Stimulated activated CD4-positive, alpha-beta T cell treated with anti-CD3 and anti-CD28 coated beads, TNF-alpha, amount 100 ng/mL, for 4 hours (primary cell): ENCODE results near the gene GPS2.
A peak's percentile ranks its signal among the peaks of the same experiment; 100 is the strongest.

Experiments
- DNase-seq, 3 experiments: peaks; one replicate each; pipeline ENCODE4 v3.0.0-alpha.2; 2020; ENCODE audit warnings: low read depth in 3 of 3

The GPS2 gene

DNA sequence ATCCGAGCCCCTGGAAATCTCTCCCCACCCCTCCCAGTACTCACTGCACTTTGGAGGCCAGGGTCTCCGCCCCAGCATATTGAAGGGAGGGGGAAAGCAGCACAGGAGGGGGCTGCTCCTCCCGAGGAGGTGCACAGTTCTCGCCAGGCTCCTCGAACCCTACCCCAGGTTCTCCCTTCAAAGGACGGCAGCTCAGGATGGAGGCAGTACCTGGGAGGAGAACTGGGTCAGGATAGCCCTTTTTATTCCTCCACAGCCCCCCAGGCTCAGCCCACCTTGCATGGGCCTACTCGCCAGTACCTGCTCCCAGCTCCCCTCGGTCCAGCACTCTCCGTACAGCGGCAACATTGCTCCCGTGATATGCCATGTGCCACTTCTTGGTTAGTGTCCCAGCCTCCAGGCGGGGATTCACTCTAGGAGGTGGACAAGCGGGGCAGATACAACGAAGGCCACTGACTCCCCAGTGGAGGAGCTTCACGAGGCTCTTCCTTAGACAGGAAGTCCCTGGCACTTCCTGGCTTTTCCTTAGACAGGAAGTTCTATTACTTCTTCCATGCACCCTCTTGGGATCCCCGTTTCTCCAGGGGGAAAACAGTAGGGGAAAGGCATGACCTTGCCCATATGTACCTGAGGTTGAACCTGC lies 2.1 kb upstream of the GPS2 start:
- no peak for DNase-seq

DNA sequence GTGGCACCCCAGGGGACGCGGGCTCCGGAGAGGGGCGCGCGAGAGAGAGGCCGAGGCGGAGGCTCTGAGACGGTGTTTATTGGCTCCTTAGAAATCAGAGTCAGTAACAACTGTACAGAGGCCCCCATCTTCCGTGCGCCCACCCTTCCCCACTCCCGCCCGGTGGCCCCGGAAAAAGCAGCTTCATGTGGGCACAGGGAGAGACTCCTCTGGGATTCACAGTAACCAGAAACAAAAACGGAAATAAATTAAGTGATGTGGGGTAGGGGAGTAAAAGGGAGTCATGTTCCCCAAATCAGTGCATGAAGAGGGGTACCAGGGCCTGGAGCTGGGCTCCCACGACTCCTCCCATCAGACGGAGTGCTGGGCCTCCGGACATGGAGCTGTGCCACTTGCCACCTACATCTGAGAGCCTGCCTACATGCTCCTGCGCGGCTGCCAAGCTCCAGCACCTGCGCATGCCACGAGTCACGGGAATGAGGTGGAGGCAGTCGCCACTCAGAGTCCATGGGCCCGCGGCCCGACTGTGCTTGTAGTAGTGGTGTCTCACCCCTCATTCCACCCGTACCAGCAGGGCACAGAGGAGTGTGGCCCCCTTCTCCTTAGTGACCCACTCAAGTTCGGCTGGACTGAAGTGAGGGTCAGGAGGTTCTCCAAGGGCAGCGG lies 543 bp upstream of the GPS2 start:
- no peak for DNase-seq

DNA sequence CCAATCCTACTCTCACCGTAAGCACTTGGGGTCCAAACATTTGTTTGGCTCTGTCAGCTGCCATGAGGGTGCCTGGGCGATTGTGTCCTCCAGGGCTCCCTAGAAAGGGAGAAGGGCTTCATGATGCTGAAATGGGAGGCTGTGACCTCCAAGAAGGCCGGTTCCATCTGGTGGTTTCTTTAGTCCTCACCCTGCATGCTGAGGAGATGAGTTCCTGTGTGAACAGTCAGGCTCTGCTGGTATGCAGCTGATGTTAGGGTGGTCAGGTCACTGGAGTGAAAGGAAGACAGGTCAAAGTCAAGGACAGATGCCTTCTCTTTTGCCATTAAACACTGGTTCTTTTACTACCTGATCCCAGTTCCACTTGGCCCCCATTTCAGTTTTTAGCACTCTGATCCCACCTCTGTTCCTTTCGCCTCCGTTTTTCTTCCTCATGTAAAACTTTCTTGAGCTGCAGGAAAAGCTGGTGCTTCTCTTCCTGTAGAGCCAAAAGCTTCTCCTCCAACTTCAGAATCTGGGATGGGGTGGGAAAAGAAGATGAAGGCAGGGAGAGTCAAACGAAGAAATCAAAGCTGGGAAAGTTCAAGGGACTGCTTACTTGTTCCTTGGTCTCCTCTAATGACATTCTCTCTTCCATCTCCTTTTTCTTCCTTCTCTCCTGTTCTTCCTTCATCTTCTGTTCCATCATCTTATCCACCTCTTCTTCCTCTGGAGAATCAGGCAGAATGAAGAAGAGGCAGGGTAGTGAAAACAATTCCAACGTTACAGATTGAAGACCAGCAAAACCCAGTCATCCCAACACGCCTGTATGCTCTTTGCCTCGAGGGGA lies 1.1 kb downstream of the GPS2 start:
- no peak for DNase-seq

DNA sequence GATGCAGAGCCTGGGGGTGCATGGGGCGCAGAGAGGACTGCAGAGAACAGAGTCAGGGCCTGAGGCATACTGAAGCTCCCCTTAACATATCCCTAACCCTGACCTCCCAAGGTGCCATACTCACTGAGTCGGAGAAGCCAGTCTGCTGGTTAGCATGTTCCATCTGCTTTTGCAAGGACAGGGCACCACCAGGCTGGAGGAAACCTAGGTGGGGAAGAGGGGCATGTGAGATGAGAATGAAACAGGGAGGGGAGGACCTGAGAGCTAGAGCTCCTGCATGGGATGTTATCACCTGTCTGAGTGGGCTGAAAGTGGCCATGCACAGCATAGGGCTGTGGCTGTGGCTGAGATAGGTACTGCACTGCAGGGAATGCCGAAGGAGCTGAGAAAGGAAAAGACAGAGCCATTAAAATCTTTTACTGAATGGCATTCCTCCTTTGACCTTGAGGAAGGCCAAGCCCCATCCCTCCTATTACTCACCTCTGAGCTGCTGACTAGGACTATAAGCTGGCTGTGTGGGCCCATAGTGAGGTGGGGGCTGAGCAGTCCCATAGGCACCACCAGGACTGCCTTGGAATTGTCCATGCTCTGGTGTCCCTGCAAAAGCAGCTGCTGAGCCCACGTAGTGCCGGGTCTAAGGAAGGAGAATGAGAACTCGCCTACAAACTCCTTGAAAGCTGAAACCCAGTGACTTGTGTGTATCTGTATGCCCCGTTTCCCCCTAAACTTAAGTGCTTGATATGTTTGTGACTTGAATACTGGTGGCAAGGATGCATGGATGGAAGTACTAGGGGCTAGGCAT lies 1.9 kb downstream of the GPS2 start:
- DNase-seq: no peak

DNA sequence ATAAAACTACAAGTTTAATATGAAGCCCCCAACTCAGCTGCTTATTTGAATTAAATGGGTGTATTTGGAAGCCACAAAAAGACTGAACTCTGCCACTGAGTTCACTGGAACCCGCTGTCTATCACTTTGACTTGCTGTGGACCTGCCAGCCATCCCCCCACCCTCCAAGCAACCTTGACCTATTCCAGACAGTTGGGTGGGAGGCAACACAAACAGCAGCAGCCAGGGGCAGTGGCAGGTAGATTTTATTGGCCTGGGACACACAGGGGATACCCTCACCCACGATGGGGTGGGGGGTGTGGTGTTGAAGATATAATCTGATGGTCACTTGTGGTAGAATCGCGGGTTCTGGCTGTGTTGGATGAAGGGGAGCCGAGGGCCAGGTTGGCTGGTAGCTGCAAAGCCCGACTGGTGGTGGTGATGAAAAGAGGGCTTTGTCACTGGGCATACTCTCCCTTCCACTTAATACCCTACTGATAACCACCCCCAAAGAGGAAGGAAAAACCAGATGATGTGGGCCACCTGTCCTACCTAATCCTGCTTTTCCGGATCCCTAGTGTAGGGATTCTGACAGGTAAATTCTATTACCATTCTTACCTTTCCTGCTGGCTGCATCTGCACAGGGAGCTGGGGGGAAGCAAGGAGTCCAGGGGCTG lies 2.6 kb downstream of the GPS2 start:
- no peak for DNase-seq

DNA sequence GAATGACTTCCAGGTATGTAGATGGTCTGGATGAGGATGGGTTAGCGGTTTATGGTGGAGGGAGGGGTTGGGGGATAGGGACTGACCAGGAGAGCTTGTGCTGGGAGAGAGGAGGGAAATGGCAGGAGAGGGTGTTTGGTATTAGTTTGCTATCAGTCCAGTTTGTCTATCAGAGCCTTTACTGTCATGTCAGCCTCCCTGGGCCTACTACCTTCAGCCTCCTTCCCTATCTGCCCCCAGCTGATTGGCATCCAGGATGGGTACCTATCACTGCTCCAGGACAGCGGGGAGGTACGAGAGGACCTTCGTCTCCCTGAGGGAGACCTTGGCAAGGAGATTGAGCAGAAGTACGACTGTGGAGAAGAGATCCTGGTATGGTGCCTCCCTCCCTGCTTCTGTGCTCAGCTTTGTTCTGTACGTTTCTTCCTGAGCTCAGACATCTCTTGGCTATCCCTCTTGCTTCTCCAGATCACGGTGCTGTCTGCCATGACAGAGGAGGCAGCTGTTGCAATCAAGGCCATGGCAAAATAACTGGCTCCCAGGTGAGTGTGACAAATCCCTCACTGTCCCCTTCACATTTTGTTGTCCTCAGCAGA lies 4.0 kb downstream of the GPS2 start:
- DNase-seq: no peak

DNA sequence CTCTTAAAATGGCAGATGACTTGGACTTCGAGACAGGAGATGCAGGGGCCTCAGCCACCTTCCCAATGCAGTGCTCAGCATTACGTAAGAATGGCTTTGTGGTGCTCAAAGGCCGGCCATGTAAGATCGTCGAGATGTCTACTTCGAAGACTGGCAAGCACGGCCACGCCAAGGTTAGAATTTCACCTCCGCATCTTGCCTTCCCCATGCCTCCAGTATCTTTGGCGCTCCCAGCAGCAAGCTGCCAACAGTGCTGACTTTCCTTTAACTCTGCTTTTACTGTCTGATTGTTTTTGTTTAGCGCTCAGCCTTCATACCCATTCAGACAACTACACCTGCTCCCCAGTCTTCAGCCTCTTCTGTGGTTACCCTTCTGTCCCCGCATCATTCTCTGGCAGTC lies 5.5 kb downstream of the GPS2 start:
- no peak for DNase-seq

DNA sequence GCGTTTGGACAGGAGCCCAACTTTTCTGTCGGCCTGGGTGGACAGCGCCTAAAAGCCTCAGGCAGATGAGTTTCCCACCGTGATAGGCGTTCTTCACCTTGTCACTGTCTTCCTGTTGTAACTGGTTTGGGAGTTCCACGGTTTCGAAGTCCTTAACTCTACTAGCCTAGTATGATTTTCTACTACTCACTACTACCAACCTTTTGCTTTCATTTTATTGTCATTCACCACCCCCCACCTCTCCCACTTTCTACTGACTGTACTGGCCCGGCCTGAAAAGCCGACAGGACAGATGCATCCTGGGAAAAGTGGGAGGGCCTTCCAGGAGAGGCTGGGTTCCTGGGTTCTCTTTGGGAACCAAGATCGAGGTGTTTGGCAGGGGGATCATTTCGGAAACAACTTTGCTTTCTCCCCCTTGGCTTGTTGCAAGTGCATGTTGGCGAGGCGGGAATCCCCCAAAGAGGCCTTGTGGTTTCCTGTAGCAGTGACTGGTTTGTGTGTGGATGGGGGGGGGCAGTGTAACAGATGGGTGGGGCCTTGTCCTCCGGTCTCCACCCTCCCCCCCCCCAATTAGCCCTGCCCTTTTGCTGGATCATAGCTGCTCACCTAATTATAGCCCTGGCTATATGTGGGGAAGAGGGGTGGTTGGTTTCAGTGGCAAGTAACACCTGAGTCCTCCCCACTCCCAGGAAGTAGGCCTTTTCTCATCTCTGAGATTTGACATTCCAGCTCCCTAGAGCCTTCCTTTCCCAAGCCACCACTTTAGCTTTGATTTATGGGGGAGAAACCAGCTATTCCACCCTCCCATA lies 6.3 kb downstream of the GPS2 start:
- peak; percentile 68 to 83 (median 77) for DNase-seq

DNA sequence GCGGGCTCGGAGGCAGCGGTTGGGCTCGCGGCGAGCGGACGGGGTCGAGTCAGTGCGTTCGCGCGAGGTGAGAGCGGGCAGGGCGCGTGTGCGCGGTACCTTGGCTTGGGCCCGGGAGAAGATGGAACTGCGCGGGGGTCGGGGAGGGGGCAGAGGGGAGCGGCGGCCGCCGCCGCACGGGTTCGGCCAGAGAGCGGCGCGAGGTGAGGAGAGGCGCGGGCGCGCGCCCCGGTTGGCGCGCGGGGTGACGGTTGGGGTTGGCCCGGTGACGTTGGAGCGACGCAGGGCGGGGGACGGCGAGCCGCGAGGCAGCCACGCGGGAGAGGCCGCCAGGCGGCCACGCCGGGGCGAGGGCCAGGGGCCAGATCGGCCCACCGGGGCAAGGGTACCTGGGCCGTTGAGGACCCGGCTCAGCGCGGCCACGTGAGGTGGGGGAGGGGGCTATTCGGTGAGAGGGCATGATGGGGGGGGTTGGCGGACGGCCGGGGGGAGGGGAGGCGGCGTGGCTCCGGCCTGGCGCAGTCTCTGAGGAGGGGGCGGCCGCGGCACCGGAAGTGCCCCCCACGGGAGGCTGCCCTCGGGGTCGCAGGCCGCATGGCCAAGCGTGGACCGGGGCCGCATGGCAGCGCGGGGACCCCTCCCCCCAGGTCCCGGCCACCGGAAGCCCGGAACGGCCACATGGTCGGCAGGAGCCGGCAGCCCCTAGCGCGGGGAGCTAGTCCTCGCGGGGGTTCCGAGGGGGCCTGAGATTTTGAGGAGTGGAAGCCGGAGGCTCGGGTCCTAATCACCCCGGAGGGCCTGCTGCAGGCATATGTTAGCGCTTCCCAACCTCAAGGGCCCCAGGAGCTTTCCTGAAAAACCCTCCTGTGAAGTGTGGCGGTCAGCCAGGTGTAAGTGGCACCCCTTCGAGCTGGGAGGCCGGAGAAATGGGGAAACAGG lies 7.2 kb downstream of the GPS2 start:
- peak in 1 of 3 experiments; percentile 36 for DNase-seq

DNA sequence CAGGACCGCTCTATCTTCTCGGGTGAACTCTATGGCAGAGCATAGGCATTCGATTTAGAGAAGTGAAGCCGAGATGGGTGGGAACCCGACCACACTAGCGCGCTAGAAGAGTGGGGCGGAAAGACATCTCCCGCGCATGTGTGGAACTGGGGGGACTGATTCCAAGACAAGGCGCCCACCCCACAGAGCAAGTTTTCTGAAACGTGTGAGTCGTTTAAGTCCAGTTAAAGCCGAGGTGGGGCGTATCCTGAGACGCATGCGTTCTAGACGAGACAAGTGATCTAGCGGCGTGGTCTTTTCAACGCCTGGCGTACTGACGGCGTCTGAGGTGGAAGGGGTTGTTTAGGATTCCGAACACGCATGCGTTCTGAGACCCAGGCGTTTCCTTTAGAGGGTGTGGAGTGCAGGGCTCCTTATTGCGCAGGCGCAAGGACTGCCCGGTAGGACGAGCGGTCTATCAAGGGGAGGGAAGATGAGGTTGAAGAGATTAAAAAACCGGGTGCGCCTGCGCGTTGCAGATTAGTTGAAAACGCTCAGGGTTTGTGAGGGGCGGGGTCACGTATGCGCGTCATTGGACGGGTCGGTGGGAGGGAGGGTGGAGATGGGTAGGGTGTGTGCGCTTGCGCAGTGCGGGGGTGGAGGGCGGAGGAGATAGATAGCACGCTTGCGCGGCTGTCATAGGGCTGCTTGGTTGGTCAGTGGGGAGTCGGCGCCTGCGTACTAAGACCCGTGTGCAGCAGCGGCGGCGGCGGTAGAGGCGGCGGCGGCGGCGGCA lies 8.1 kb downstream of the GPS2 start, which contains the start of gene EIF5A:
Gene EIF5A, plus strand, starts transcription at position 718 of the 775 bp plus-strand sequence. CDS start 2,008 bp downstream, outside the sequence.
- peak; percentile 100 for DNase-seq

DNA sequence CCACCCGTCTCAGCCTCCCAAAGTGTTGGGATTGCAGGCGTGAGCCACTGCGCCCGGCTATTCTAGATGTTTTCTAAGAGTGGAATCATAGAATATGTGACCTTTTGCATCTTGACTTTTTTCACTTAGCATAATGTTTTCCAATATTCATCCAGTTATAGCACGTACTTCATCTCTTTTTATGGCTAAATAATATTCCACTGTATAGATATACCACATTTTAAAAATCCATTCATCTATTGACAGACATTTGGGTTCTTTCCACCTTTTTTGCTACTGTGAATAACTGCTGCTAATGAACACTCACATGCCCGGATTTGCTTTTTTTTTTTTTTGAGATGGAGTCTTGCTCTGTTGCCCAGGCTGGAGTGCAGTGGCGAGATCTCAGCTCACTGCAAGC lies 11.0 kb downstream of the GPS2 start:
- DNase-seq: no peak

DNA sequence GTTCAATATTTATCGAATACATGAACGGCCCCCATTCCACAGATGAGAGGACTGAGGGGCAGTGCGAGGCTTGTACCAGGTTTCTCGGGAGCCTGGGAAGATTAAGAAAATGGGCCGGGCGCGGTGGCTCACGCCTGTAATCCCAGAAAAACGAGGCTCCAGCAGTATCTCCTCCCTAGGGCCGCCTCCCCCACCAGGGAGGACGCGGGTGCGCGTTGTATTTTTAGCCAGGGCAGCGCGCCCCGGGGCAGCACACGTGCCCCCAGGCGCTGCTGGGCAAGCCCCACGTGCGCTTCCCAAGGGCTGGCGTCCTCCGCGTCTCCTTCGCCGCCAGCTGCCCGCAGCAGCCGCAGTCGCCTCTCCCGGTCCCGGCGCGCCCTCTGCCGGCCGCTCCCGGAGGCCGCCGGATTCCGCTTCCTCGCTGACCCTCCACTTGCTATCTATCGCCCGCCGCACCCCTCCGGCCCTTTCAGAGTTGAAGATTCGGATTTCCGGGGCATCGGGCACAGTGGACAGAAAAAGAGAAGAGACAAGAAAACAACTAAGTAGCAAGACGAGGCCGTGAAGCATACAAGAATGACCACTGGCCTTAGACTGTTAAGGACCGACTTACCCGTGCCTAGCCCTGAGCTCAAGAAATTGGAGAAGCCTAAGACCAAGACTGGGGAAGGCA lies 18.8 kb downstream of the GPS2 start:
- peak in 1 of 3 experiments; percentile 44 for DNase-seq

DNA sequence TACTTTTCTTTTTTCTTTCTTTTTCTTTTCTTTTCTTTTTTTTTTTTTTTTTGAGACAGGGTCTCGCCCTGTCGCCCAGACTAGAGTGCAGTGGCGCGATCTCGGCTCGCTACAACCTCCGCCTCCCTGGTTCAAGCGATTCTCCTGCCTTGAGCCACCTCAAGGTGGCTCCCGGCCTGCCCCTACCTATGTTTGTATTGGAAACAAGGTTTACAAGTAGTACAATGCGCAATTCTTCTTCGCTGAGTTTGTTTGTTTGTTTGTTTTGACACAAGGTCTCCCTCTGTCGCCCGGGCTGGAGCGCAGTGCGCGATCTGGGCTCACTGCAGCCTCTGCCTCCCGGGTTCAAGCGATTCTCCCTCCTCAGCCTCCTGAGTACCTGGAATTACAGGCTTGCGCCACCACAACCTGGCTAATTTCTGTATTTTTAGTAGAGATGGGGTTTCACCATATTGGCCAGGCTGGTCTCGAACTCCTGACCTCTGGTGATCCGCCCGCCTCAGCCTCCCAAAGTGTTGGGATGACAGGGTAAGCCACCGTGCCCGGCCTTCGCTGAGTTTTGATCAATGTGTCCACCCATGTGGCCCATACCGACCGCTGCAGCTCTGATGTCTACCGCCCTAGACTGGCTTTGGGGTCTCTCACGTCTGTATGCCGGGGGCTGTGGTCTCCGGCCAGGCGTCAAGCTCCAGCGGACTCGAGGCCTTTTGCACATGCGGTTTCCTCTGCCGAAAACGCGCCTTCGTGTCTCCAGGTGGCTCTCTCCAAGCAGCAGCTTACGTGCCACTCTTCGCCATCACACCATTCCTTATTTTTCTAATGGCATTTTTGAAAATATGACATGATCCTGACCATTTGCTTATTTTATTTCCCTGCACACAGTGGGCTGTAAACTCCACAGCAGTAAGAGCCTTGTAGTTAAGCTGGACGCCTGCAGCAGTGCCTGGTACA lies 19.7 kb downstream of the GPS2 start:
- no peak for DNase-seq

DNA sequence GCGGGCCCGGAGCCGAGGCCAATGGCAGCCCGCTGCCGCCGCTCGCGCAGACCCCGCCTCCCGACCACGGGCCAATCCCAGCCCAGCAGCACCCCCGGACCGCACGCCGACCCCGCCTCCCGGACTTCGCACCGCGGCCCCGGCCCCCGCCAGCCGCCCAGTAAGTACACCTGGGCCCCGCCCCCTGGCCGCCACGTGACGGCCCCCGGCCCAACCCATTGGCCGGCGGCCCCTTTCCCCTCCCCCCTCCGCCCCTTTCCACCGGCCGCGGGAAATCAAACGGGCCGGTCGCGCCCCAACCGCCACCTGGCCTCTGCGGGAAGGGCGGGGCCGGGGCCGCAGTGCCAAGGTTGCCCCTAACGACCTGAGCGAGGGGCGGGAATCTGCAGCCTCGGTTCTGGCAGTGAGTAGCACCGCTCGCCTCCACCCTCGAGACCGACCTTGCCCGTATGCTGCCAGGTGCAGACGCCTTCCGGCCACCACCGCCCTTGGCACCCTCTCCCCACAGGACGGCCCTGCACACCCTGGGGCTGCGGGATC lies 20.5 kb downstream of the GPS2 start, which contains the start of gene YBX2:
Gene YBX2, minus strand, starts transcription at position 26 of the 540 bp plus-strand sequence. CDS start 139 bp downstream, outside the sequence.
- DNase-seq: peak in 2 of 3 experiments; percentile 60 to 66

DNA sequence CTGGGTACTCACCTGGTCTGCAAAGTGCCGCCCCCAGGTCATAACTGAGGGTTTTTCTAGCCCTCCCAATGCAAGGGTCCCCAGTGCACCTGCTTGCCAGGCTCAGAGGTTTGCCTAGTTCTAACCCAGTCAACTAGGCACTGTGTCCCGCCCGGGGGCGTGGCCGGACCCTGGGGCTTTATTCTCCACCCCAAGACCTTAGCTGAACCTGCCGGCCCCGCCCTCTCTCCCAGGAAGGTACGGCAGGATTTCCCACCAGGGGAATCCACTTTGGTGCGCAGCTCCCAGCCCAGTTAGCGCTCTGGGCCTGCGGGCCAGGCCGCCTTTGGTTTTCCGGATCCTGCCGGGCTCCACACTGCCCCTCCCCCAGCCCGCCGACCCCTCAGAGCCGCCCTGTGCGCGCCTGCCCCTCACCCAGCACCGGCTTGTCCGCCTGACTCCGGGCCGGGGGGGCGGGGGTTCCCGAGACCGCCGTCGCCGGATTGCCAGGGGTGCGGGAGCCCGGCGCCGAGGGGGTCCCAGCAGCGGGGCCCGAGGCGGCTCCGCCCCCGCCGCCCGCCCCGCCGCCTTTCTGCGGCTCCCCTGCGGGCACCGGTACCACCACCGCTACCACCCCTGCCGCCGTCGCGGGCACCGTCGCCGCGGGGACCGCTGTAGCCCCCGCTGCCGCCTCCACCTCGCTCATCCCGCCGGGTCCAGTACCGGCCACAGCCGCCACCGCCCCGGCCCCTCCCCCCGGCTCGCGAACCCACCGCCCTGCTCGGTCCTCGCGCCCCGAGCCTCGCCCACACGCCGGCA lies 21.1 kb downstream of the GPS2 start:
- no peak for DNase-seq
